ENCODE data around the gene SLC35G2.
"Not testable (repeated sequence)": the region's sequence is repeated elsewhere in the genome, so short reads cannot be mapped to it uniquely, and the experiment has no call there.

- not testable (repeated sequence) for TF ChIP-seq POLR2A, CTCF (IDR thresholded peaks at IDR 0.05)
Measured at GRCh38 chr3:136902530-136902929, 83.6 kb downstream of the SLC35G2 start.

Measured in Peyer's patch (tissue), 4 donors.